Stimulated activated naive B cell treated with anti-CD40 and anti-IgM and Interleukin-4, amounts not matched to agents 10 μg/mL and 1 μg/mL and 100 μg/mL, for 72 hours (primary cell): ENCODE results near the gene ZNF385B.
"Not testable (repeated sequence)": the region's sequence is repeated elsewhere in the genome, so short reads cannot be mapped to it uniquely, and the experiment has no call there.

Experiments used
- ATAC-seq, 2 donors: fragments of 150-1000 bp; cut with Tn5 transposase; replicated peaks; 2 replicates each; pipeline ENCODE4 v1.10.0; 2021; ENCODE audit warnings: moderate library complexity in 1 of 2
- DNase-seq: peaks from one replicate; pipeline ENCODE4 v3.0.0; 2021
- H3K27ac Mint-ChIP-seq: one replicate; pipeline ENCODE4 v1.8.0; 2022; ENCODE audit warnings: mild to moderate bottlenecking, mixed read lengths
- H3K27me3 Mint-ChIP-seq, 2 donors: one replicate each; pipeline ENCODE4 v1.8.0; 2022; ENCODE audit warnings: mixed read lengths in 2 of 2
- H3K36me3 Mint-ChIP-seq, 2 donors: one replicate each; pipeline ENCODE4 v1.8.0; 2022; ENCODE audit warnings: mixed read lengths in 2 of 2, mild to moderate bottlenecking in 1 of 2
- H3K4me1 Mint-ChIP-seq, 2 donors: one replicate each; pipeline ENCODE4 v1.8.0; 2022; ENCODE audit warnings: mixed read lengths in 2 of 2, mild to moderate bottlenecking in 1 of 2
- H3K4me3 Mint-ChIP-seq, 2 donors: one replicate each; pipeline ENCODE4 v1.8.0; 2022; ENCODE audit warnings: mild to moderate bottlenecking in 2 of 2, mixed read lengths in 2 of 2, moderate library complexity in 1 of 2
- H3K9me3 Mint-ChIP-seq, 2 donors: one replicate each; pipeline ENCODE4 v1.8.0; 2022; ENCODE audit warnings: mixed read lengths in 2 of 2, mild to moderate bottlenecking in 1 of 2

The ZNF385B gene

DNA sequence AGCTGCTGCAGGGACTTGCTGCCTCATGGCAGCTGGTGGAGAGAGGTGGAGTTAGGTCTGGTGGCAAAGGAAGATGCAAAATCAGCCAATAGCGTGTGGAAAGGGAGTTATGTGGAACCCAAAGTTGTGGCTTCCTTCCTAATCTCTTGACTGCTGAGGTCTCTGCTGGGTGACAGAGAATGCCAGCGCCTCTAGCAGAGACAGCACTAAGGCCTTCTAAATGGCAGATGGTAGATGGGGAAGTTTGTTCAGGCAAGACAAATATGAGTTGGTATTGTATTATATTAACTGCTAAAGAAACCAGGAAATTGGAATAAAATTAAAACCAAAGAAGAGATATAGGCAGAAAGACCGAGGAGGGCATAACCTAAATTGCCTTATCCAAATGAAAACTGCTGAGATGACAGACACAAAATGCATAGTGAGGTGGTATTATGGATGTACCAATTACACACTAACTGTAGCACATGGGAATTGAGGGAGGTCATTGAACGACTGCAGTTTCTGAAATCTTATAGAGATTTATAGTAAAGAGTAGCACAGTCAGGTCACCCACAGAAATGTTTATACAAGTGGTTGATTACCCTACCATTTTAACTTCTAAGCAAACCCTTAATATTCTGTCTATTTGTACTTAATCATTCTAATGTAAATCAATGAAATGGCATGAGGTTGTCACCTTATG is 350.2 kb downstream of the ZNF385B start:
- H3K4me3 Mint-ChIP-seq, result no peak overlapping the region
- no peaks in the 10 kb centered on the region for H3K4me1 Mint-ChIP-seq
- H3K9me3 Mint-ChIP-seq, result peaks cover 0 to 2% of the 10 kb centered on the region in 2 donors
- DNase-seq (no peak), ATAC-seq (no peak)
- H3K27ac Mint-ChIP-seq, result no peak overlapping the region
- peaks cover 0 to 8% of the 10 kb centered on the region in 2 donors for H3K27me3 Mint-ChIP-seq
- H3K36me3 Mint-ChIP-seq, result no peaks in the 10 kb centered on the region

DNA sequence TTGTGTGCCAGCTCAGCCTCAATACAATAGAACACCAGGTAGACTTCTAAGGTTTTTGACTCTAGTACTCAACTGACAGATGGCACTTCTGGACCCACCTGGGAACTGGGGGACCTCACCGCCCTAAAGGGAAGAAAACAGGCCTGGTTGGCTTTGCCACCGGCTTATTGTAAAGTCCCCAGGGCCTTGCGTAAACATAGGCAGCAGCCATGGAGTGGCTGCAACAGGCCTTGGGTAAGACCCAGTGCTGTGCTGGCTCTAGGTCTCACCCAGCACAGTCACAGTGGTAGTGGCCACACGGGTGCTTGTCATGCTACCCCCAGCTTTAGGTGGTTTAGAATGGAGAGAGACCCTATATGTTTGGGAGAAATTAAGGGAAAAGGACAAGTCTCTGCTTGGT is 366.1 kb downstream of the ZNF385B start:
- Mint-ChIP-seq H3K4me3 (no peak overlapping the region), H3K36me3 (no peaks in the 10 kb centered on the region), H3K9me3 (peaks cover 0 to 15% of the 10 kb centered on the region in 2 donors), H3K27me3 (peaks cover 7 to 33% of the 10 kb centered on the region in 2 donors), H3K27ac (no peak overlapping the region), H3K4me1 (no peaks in the 10 kb centered on the region)
- no peak for DNase-seq
- no peak for ATAC-seq

DNA sequence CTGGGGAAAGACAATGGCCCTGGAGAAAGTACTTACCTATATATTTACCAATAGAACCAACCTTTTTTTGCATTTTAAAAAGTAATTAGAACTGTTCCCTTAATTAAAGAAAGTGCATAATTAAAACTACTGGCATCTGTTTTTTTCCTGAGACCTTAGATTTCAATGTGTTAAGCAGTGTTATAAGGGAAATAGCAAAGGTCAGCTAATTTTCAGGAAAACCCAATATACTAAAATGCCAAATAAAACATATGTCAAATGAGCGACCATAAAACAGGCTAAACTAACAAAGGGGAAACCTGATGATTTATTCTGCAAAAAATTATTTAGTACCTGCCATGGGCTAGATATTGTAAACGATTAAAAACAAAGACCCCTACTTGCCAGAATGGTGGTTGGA is 372.8 kb downstream of the ZNF385B start:
- no peak overlapping the region for H3K4me3 Mint-ChIP-seq
- no peaks in the 10 kb centered on the region for H3K4me1 Mint-ChIP-seq
- no peaks in the 10 kb centered on the region for H3K36me3 Mint-ChIP-seq
- no peak for ATAC-seq
- H3K9me3 Mint-ChIP-seq, result no peaks in the 10 kb centered on the region
- DNase-seq, result no peak
- H3K27me3 Mint-ChIP-seq, result peaks cover 0 to 6% of the 10 kb centered on the region in 2 donors
- no peak overlapping the region for H3K27ac Mint-ChIP-seq

DNA sequence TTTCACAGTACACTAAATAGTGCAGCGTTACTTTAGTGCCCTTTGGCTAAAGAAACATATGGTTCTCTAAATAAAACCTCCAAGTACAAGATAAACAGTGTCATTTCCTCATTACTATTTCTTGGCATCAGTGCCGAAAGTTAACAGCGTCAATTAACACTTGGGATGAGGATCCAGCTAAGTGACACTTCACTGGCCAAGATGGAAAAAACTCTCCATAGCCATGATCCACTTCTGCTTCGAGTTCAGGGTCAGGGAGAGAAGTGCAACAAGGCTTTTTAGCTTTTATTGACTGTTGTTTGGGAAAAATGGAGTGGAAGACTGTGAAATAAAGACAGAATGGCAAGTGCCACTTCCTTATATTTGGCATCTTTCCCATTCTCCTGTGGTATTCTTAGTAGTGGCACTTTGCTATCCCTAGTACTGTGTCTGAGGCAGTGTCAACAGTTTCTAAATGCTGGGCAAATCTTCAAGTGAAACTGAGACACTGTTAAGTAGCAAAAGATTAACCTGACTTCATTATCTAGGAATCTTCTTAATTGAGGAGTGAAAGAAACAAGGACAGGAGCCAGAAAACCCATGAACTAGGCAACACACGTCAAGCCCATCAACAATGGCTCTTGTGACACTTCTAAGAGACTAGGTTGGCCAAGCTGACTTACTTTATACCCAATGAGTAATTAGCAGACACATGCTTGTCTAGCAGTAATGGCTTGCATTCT is 374.2 kb downstream of the ZNF385B start:
- DNase-seq, result no peak
- ATAC-seq, result no peak
- no peaks in the 10 kb centered on the region for H3K9me3 Mint-ChIP-seq
- peaks cover 0 to 11% of the 10 kb centered on the region in 2 donors for H3K27me3 Mint-ChIP-seq
- no peak overlapping the region for H3K27ac Mint-ChIP-seq
- H3K4me1 Mint-ChIP-seq, result no peaks in the 10 kb centered on the region
- no peaks in the 10 kb centered on the region for H3K36me3 Mint-ChIP-seq
- no peak overlapping the region for H3K4me3 Mint-ChIP-seq

DNA sequence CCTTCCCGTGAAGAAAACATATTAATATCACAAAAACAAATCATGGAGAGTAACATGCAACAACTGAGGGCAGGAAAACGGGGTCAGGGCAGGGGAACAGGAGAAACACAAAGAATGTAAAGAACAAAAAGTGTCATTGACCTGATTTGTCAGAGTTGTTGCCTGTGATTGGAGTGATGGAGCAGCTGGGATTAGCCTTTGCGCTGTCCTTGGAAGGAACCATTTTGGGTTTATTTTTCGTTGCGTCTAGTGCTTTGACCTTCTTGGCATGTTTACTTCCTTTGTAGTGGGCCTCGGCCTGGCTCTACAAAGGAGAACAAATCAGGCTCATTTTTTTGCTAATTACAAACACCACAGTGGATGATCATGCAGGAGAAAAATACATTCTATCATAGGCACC is 378.3 kb downstream of the ZNF385B start:
- ATAC-seq (no peak), DNase-seq (no peak)
- Mint-ChIP-seq H3K9me3 (no peaks in the 10 kb centered on the region), H3K27me3 (peaks cover 0 to 11% of the 10 kb centered on the region in 2 donors), H3K36me3 (no peaks in the 10 kb centered on the region), H3K4me3 (no peak overlapping the region), H3K4me1 (no peaks in the 10 kb centered on the region), H3K27ac (no peak overlapping the region)

DNA sequence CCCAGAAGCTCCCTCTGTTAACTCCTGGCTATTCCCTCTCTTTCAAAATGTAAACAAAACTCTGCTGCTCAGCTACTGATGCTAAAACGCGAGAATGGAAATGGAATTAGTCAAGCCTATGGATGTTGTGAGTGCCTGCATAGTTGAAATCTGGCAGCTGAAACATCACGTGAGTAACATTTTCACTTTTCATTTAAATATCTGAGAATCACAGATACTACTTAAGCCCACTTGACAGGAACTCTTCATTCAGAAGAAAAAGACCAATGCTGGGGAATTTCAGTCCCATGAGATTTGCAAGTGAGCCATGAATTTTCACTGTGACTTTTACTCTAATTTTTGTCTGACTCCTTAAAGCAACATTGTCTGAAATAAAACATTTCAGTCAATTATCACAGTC is 381.5 kb downstream of the ZNF385B start:
- no peak overlapping the region for H3K4me3 Mint-ChIP-seq
- no peaks in the 10 kb centered on the region for H3K9me3 Mint-ChIP-seq
- peaks cover 5 to 8% of the 10 kb centered on the region in 2 donors for H3K27me3 Mint-ChIP-seq
- no peak for ATAC-seq
- H3K36me3 Mint-ChIP-seq, result no peaks in the 10 kb centered on the region
- DNase-seq, result no peak
- no peaks in the 10 kb centered on the region for H3K4me1 Mint-ChIP-seq
- H3K27ac Mint-ChIP-seq, result no peak overlapping the region

DNA sequence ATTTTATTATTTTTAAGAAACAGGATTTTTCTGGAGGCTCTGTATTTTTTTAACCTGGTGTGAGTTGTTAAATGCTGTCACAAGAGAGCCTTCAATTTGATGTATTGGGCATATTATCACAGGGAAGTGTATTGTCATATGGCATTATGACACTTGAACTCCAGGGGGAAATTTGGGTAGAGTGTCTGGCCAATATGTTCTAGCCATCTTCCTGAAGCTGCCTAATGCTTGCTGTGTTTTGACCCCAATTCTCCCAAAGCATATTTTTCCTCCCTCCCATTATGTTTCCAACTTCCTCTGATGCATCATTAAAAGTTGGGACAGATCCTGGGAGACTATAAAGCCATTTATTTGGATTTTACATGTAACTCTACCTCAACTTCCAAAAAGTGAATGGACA is 382.6 kb downstream of the ZNF385B start:
- Mint-ChIP-seq H3K4me3 (no peak overlapping the region), H3K36me3 (no peaks in the 10 kb centered on the region), H3K27me3 (peaks cover 6 to 9% of the 10 kb centered on the region in 2 donors), H3K9me3 (no peaks in the 10 kb centered on the region), H3K27ac (no peak overlapping the region), H3K4me1 (no peaks in the 10 kb centered on the region)
- no peak for ATAC-seq
- no peak for DNase-seq

DNA sequence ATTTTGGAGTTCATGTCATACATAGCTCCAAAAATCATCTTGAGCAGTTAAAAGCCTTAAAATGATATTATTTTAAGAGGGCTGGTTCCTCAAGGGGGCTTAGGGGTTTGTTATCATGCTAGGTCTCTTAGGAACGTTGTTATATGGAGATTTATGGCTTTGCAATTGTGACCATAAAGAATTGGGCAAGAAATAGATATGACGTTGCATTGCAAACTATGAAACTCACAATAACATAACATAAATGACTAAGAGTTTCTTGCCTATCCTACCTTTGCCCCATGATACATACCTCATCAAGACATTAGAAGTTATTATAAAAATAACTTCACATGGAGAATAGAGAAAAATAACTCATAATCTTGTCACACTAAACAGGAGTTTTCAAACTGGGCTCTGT is 390.4 kb downstream of the ZNF385B start:
- Mint-ChIP-seq H3K4me3 (no peak overlapping the region), H3K4me1 (no peaks in the 10 kb centered on the region), H3K36me3 (no peaks in the 10 kb centered on the region), H3K27ac (no peak overlapping the region), H3K27me3 (peaks cover 12 to 17% of the 10 kb centered on the region in 2 donors), H3K9me3 (no peaks in the 10 kb centered on the region)
- no peak for ATAC-seq
- no peak for DNase-seq

DNA sequence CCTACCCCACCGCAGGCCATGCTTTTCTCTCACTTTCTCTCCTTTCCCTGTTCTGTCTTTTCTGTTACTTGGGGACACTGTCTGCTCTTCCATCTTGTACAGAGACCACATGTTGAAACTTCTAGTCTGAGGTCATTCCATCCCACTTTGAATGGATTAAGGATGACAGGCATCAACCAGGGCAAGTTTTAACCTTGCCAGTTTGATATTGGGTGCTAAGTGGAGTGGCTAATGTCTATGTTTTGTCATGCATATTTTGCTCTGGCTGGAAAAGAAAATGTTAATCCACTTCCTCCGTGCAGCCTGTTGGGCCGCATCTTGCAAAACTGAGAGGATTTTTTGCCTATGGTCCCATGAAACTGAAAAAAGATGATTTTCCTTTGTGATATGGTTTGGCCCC is 391.3 kb downstream of the ZNF385B start:
- H3K4me3 Mint-ChIP-seq, result no peak overlapping the region
- H3K9me3 Mint-ChIP-seq, result peaks cover 0 to under 1% of the 10 kb centered on the region in 2 donors
- no peak for ATAC-seq
- H3K36me3 Mint-ChIP-seq, result no peaks in the 10 kb centered on the region
- H3K4me1 Mint-ChIP-seq, result no peaks in the 10 kb centered on the region
- DNase-seq, result no peak
- no peak overlapping the region for H3K27ac Mint-ChIP-seq
- H3K27me3 Mint-ChIP-seq, result peaks cover 15 to 16% of the 10 kb centered on the region in 2 donors

DNA sequence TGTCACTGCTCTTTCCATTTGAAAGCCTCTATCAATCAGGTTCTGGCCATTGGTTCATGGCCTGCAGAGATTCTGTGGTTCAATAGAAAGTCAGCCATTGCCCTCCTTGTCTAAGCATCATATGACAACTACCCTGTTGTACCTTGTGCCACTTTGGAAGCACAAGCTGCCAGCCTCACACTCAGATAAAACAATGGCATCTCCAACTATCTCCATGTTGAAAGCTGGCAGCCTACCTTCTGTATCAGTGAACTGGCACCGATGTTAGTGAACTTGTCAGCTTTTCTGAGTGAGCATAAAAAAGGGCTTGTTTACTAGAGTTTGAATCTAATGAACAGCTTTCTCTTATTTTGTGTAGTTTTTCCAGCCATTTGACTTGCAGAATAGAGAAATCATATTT is 393.5 kb downstream of the ZNF385B start:
- Mint-ChIP-seq H3K9me3 (peaks cover 0 to 4% of the 10 kb centered on the region in 2 donors), H3K27ac (no peak overlapping the region), H3K4me1 (no peaks in the 10 kb centered on the region), H3K4me3 (no peak overlapping the region), H3K27me3 (peaks cover 17 to 19% of the 10 kb centered on the region in 2 donors), H3K36me3 (no peaks in the 10 kb centered on the region)
- ATAC-seq, result no peak
- DNase-seq, result no peak

DNA sequence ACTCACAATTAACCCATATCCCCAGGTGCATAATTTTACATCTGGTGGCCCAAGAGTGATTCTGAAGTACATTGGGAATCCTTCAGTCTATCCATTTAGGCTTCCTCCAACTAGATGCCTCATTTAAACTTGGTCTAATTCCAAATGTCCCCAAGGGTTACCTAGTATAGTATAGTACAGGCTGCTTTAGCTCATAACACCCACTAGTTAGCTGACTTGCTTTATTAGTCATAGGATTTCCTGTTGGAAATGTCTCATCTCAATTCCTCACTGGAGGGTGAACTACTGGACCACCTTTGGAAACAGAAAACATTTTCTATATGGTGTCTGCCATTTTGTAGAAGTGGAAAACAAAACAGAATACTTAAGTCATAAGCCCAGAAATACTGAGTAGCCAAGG is 394.3 kb downstream of the ZNF385B start:
- no peak for ATAC-seq
- H3K4me3 Mint-ChIP-seq, result no peak overlapping the region
- peaks cover 14 to 19% of the 10 kb centered on the region in 2 donors for H3K27me3 Mint-ChIP-seq
- no peaks in the 10 kb centered on the region for H3K36me3 Mint-ChIP-seq
- no peaks in the 10 kb centered on the region for H3K4me1 Mint-ChIP-seq
- no peak for DNase-seq
- H3K27ac Mint-ChIP-seq, result no peak overlapping the region
- peaks cover 0 to 4% of the 10 kb centered on the region in 2 donors for H3K9me3 Mint-ChIP-seq

DNA sequence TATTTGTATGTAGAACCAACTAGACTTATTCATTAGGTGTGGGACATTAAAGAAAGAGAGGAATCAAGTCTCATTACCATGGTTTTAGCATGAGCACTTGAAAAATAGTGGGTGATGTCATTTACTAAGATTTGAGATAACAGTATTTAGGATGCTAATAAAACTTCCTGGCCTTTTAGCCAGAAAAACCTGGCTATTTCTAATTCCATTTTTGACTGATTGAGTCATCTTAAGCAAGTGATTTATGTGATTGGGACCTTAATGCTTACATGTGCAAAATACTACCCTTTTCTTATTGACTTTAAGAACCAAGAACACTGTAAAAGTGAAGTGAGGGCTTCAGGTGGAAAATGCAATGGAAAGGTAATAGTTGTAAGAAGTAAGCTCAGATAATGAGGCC is 400.0 kb downstream of the ZNF385B start:
- H3K36me3 Mint-ChIP-seq, result no peaks in the 10 kb centered on the region
- H3K4me1 Mint-ChIP-seq, result peaks cover 0 to 6% of the 10 kb centered on the region in 2 donors
- DNase-seq, result no peak
- no peak overlapping the region for H3K4me3 Mint-ChIP-seq
- H3K27ac Mint-ChIP-seq, result no peak overlapping the region
- H3K27me3 Mint-ChIP-seq, result peaks cover 10 to 19% of the 10 kb centered on the region in 2 donors
- H3K9me3 Mint-ChIP-seq, result peaks cover 6 to 8% of the 10 kb centered on the region in 2 donors
- ATAC-seq, result no peak

DNA sequence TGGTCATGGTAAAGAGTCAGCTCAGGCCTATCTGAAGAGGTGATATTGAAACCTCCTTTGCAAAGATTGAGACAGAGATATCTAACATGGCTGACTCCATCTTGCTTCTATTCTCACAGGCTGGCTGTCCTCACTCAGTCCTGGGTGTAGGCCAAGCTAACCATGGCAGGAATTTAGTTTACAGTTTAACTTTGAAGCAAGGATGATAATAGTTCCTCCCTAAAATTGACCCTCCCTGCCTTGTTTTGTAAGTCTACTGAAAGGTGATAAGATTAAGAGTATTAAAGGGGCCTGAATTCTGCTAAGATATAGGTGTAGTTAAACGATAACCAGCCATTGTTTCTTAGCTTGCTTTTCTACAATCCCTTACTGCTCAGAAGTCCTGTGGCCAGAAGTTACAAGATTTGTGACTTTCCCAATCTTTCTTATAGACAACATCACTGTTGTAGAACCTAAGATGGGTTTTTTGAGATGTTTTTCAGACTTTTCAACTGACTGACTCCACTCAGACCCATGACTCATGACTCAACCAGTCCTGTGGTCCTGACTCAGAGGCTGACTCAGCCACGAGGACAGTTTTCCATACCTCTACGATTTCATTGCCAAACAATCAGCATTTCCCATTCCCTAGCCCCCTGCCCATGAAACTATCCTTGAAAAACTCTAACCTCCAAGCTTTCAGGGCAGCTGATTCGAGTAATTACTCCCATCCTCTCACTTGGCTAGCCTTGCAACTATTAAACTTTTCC is 401.1 kb downstream of the ZNF385B start:
- peaks cover 10 to 19% of the 10 kb centered on the region in 2 donors for H3K27me3 Mint-ChIP-seq
- no peaks in the 10 kb centered on the region for H3K36me3 Mint-ChIP-seq
- DNase-seq (no peak), ATAC-seq (peak in 1 of 2 donors; percentile 57)
- peaks cover 6 to 8% of the 10 kb centered on the region in 2 donors for H3K9me3 Mint-ChIP-seq
- H3K4me1 Mint-ChIP-seq, result peaks cover 0 to 6% of the 10 kb centered on the region in 2 donors
- no peak overlapping the region for H3K27ac Mint-ChIP-seq
- H3K4me3 Mint-ChIP-seq, result no peak overlapping the region

DNA sequence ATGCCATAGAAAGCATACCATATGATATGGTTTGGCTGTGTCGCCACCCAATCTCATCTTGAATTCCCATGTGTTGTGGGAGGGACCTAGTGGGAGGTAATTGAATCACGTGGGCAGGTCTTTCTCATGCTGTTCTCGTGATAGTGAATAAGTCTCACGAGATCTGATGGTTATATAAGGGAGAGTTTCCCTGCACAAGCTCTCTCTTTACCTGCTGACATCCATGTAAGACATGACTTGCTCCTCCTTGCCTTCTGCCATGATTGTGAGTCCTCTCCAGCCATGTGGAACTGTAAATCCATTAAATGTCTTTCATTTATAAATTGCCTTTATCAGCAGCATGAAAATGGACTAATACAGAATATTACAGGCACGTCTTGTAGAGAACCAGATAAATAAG is 403.3 kb downstream of the ZNF385B start:
- H3K27ac Mint-ChIP-seq, H3K9me3 Mint-ChIP-seq, H3K4me1 Mint-ChIP-seq, H3K36me3 Mint-ChIP-seq, H3K27me3 Mint-ChIP-seq, DNase-seq, H3K4me3 Mint-ChIP-seq, ATAC-seq: not testable (repeated sequence)
